Nucleus accumbens (tissue), 56 donors: Measurements from ENCODE around the gene LY9.

Source experiments
- DNase-seq, 56 donors: peaks; one replicate each; lab custom pipeline; 2025; lab: John Stamatoyannopoulos, UW

Gene LY9

GRCh38 chr1:160834945-160835565 lies 39.1 kb downstream of the LY9 start:
- DNase-seq, result peak in 1 of 56 donors; percentile 3

- DNase-seq, result no peak
These were observed 39.8 kb downstream of the LY9 start for GRCh38 chr1:160835751-160836150.

GRCh38 chr1:160836561-160836960 lies 40.6 kb downstream of the LY9 start:
- DNase-seq, result no peak

- DNase-seq, result no peak
These were observed 41.1 kb downstream of the LY9 start for GRCh38 chr1:160836981-160837557.

GRCh38 chr1:160837558-160838205 lies 41.7 kb downstream of the LY9 start:
- peak in 7 of 56 donors; percentile 6 to 34 (median 14) for DNase-seq

GRCh38 chr1:160838888-160839287 lies 42.9 kb downstream of the LY9 start:
- no peak for DNase-seq

- no peak for DNase-seq
These were observed 43.8 kb downstream of the LY9 start for GRCh38 chr1:160839746-160840145.

- DNase-seq, result no peak
These were observed 45.1 kb downstream of the LY9 start for GRCh38 chr1:160841079-160841478.

GRCh38 chr1:160844447-160845232 lies 48.7 kb downstream of the LY9 start:
- DNase-seq, result no peak

GRCh38 chr1:160846281-160846680 lies 50.3 kb downstream of the LY9 start:
- no peak for DNase-seq

- no peak for DNase-seq
These were observed 54.6 kb downstream of the LY9 start for GRCh38 chr1:160850541-160850940.

- no peak for DNase-seq
These were observed 55.0 kb downstream of the LY9 start for GRCh38 chr1:160850993-160851392.

GRCh38 chr1:160853014-160853413 lies 57.0 kb downstream of the LY9 start:
- no peak for DNase-seq

- no peak for DNase-seq
These were observed 57.8 kb downstream of the LY9 start for GRCh38 chr1:160853754-160854153.

GRCh38 chr1:160855181-160855981 lies 59.4 kb downstream of the LY9 start:
- DNase-seq, result no peak

GRCh38 chr1:160858097-160858496 lies 62.1 kb downstream of the LY9 start:
- DNase-seq, result no peak

GRCh38 chr1:160858507-160858906 lies 62.5 kb downstream of the LY9 start:
- DNase-seq, result no peak

GRCh38 chr1:160859166-160859565 lies 63.2 kb downstream of the LY9 start:
- DNase-seq, result no peak

GRCh38 chr1:160860840-160861505 lies 65.0 kb downstream of the LY9 start:
- no peak for DNase-seq
